ENCODE results near the gene UNC80.

The UNC80 gene

GRCh38 chr2:210035679-210036078 lies 264.0 kb downstream of the UNC80 start:
- DNase-seq: no peak

DNA sequence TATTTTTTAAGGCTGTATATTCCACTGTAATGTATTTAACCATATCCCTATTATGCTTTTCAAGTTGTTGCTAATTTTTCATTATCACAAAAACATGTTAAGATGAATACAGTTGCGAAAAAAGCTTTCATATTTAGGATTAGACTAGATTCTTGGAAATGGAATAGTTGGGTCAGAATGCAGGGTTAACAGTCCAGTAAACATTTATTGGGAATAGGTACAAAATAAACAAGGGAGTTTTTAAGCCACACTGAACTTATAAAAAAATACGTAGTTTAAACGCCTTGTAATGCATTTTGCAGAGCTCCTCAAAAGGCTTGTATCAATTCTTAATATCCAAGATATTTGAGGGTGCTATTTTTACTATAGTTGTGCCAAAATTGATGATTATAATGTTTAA lies 266.4 kb downstream of the UNC80 start:
- DNase-seq: no peak

DNA sequence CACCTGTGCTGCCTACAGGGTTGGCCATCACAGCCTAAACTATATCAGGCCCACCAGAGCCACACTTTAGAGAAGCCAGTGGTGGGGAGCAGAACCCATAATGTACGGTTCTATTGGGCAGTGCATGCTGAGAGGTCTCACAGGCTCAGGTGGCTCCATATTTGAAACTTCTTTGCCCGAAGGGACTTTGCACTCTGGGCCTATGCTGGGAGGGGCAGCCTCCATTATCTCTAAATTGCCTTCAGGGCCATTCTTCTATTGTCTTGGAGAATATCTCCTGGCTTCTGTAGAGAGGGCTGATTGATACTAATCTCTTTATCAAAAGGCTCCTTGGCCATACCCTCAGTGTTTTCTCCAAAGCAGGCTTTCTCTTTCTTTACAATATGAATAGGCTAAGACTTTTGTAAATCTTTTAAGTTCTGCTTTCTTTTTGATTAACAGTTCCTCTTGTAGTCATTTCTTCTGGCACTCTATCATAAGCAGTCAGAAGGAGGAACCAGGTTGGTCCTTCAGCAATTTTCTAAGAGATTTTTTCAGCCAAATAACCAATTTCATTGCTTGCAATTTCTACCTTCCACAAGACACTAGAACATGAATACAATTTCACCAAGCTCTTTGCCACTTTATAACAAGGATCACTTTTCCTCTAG lies 275.3 kb downstream of the UNC80 start:
- DNase-seq: no peak
